H1 (cell line): Measurements from ENCODE around the gene IFT80. TPM values are rescaled to one million over a fixed set of nuclear protein-coding genes. Genes with fewer than 3 reads are reported as not detected.

ENCODE experiments used
- CTCF ChIA-PET: fragments of 300-600 bp; sonication (Branson Sonifier 250); formaldehyde crosslinking; loops from one replicate; lab custom pipeline; 2021; ENCODE audit not compliant: partially characterized antibody; lab: Charles Lee
- POLR2A ChIA-PET: fragments of 300-600 bp; sonication (Branson Sonifier 250); formaldehyde crosslinking; loops from one replicate; lab custom pipeline; 2021; ENCODE audit warnings: inconsistent platforms; ENCODE audit not compliant: partially characterized antibody; lab: Charles Lee
- DNase-seq, 2 experiments: peaks; one replicate each; pipeline versions ENCODE4 v3.0.0 to v3.0.0-alpha.2; 2010 to 2022; ENCODE audit warnings: low spot score in 2 of 2, low read depth in 1 of 2, mixed read lengths in 1 of 2
- FAIRE-seq: peaks from 2 replicates; lab custom pipeline; 2011; peaks lifted over from hg19 to GRCh38; lab: Jason Lieb, UNC
- H2AFZ ChIP-seq: 2 replicates; pipeline ENCODE4 v1.8.1; 2012; ENCODE audit warnings: low read length, inconsistent platforms
- H2AK5ac ChIP-seq: 2 replicates; pipeline ENCODE4 v1.6.1; 2013; ENCODE audit warnings: low read depth, low read length
- H2BK120ac ChIP-seq: replicated peaks from 2 replicates; pipeline ENCODE3; 2013; ENCODE audit warnings: low read depth, low read length, inconsistent platforms
- H2BK12ac ChIP-seq: 2 replicates; pipeline ENCODE4 v1.6.1; 2013; ENCODE audit warnings: low read depth, low read length
- H2BK15ac ChIP-seq: 2 replicates; pipeline ENCODE4 v1.6.1; 2013; ENCODE audit warnings: low read length
- H2BK20ac ChIP-seq: 2 replicates; pipeline ENCODE4 v1.6.1; 2013; ENCODE audit warnings: low read length
- H2BK5ac ChIP-seq: 2 replicates; pipeline ENCODE4 v1.6.1; 2013; ENCODE audit warnings: low read depth, low read length
- H3K14ac ChIP-seq: 2 replicates; pipeline ENCODE4 v1.6.1; 2013; ENCODE audit warnings: inconsistent platforms; ENCODE audit not compliant: insufficient read length
- H3K18ac ChIP-seq: 2 replicates; pipeline ENCODE4 v1.6.1; 2013; ENCODE audit warnings: low read length; ENCODE audit errors: extremely low read depth
- H3K23ac ChIP-seq: 2 replicates; pipeline ENCODE4 v1.6.1; 2013; ENCODE audit warnings: inconsistent platforms; ENCODE audit not compliant: insufficient read length
- H3K23me2 ChIP-seq: 2 replicates; pipeline ENCODE4 v1.6.1; 2013; ENCODE audit warnings: low read depth, low read length
- H3K27ac ChIP-seq: 2 replicates; pipeline ENCODE4 v1.6.1; 2011; ENCODE audit warnings: low read depth, low read length, inconsistent platforms
- H3K27me3 ChIP-seq, 4 experiments: replicated peaks in 1 of 4; 1 replicate in 1 of 4; 2 replicates in 3 of 4; pipeline versions ENCODE4 v1.6.1 to v1.8.1; 2011 to 2013; ENCODE audit warnings: low read length in 3 of 4, mild to moderate bottlenecking in 3 of 4, inconsistent platforms in 2 of 4, mixed read lengths in 2 of 4, moderate library complexity in 1 of 4; ENCODE audit not compliant: control insufficient read depth in 3 of 4, insufficient read depth in 3 of 4; ENCODE audit errors: extremely low read depth in 1 of 4
- H3K36me3 ChIP-seq, 4 experiments: 2 replicates each; pipeline versions ENCODE4 v1.6.1 to v1.8.1; 2011 to 2013; ENCODE audit warnings: mild to moderate bottlenecking in 4 of 4, low read length in 3 of 4, moderate library complexity in 2 of 4, control low read depth in 1 of 4, inconsistent platforms in 1 of 4; ENCODE audit not compliant: insufficient read depth in 4 of 4, control insufficient read depth in 2 of 4
- H3K4ac ChIP-seq: replicated peaks from 2 replicates; pipeline ENCODE3; 2013; ENCODE audit warnings: low read length, low read depth, mixed read lengths, inconsistent platforms; ENCODE audit not compliant: insufficient read length
- H3K4me1 ChIP-seq, 4 experiments: replicated peaks in 1 of 4; 1 replicate in 1 of 4; 2 replicates in 3 of 4; pipeline versions ENCODE4 v1.6.1 to v1.8.1; 2011 to 2013; ENCODE audit warnings: low read length in 3 of 4, inconsistent platforms in 2 of 4, mixed read lengths in 1 of 4; ENCODE audit not compliant: insufficient read depth in 4 of 4, control insufficient read depth in 3 of 4
- H3K4me2 ChIP-seq, 2 experiments: 2 replicates each; pipeline versions ENCODE4 v1.6.1 to v1.8.1; 2011 to 2013; ENCODE audit warnings: low read depth in 2 of 2, low read length in 2 of 2, control low read depth in 1 of 2, inconsistent platforms in 1 of 2, mild to moderate bottlenecking in 1 of 2; ENCODE audit not compliant: insufficient read depth in 1 of 2
- H3K4me3 ChIP-seq, 4 experiments: fragments of 200-600, 300-600 bp in 1 of 4; sonication (generic), shearing (Covaris generic), sonication (Bioruptor Twin) in 1 of 4; 2 replicates each; pipeline versions ENCODE4 v1.5.1 to v1.8.1; 2011 to 2016; ENCODE audit warnings: low read length in 4 of 4, low read depth in 3 of 4, control low read depth in 2 of 4, inconsistent platforms in 2 of 4, mild to moderate bottlenecking in 2 of 4, mixed read lengths in 1 of 4, moderate library complexity in 1 of 4; ENCODE audit not compliant: insufficient read depth in 2 of 4; ENCODE audit errors: extremely low read depth in 1 of 4
- H3K56ac ChIP-seq: replicated peaks from 2 replicates; pipeline ENCODE3; 2013; ENCODE audit warnings: low read depth, mild to moderate bottlenecking, mixed read lengths, low read length, inconsistent platforms; ENCODE audit not compliant: insufficient read length
- H3K79me1 ChIP-seq: 2 replicates; pipeline ENCODE4 v1.6.1; 2013; ENCODE audit warnings: low read depth, low read length, control low read depth
- H3K79me2 ChIP-seq, 2 experiments: 2 replicates each; pipeline versions ENCODE4 v1.6.1 to v1.8.1; 2012 to 2013; ENCODE audit warnings: low read length in 2 of 2, mild to moderate bottlenecking in 2 of 2, inconsistent platforms in 1 of 2; ENCODE audit not compliant: insufficient read depth in 2 of 2, control insufficient read depth in 1 of 2
- H3K9ac ChIP-seq, 4 experiments: replicated peaks in 1 of 4; 1 replicate in 1 of 4; 2 replicates in 3 of 4; pipeline versions ENCODE4 v1.6.1 to v1.8.1; 2011 to 2013; ENCODE audit warnings: low read depth in 3 of 4, low read length in 3 of 4, control low read depth in 2 of 4, mild to moderate bottlenecking in 2 of 4, moderate library complexity in 2 of 4, inconsistent platforms in 1 of 4; ENCODE audit errors: extremely low read depth in 1 of 4
- H3K9me3 ChIP-seq, 2 experiments: 2 replicates each; pipeline versions ENCODE4 v1.6.1 to v1.8.1; 2012 to 2013; ENCODE audit warnings: mild to moderate bottlenecking in 2 of 2, moderate library complexity in 2 of 2, control low read depth in 1 of 2, inconsistent platforms in 1 of 2, low read depth in 1 of 2, low read length in 1 of 2, mixed read lengths in 1 of 2; ENCODE audit not compliant: insufficient read depth in 2 of 2
- H4K20me1 ChIP-seq, 2 experiments: replicated peaks in 1 of 2; 2 replicates each; pipeline versions ENCODE3 to v1.8.1; 2011 to 2013; ENCODE audit warnings: inconsistent platforms in 2 of 2, low read length in 2 of 2, mild to moderate bottlenecking in 1 of 2; ENCODE audit not compliant: insufficient read depth in 2 of 2, control insufficient read depth in 1 of 2
- H4K5ac ChIP-seq: 2 replicates; pipeline ENCODE4 v1.6.1; 2013; ENCODE audit warnings: low read length, low read depth, mixed read lengths, inconsistent platforms; ENCODE audit not compliant: insufficient read length
- H4K8ac ChIP-seq: 2 replicates; pipeline ENCODE4 v1.8.0; 2013; ENCODE audit warnings: mild to moderate bottlenecking, moderate library complexity, low read length, inconsistent platforms; ENCODE audit not compliant: insufficient read depth; ENCODE audit errors: extremely low read depth
- H4K91ac ChIP-seq: replicated peaks from 2 replicates; pipeline ENCODE3; 2013; ENCODE audit warnings: low read length, mixed read lengths, inconsistent platforms; ENCODE audit not compliant: insufficient read length
- YY1 ChIP-seq: IDR thresholded peaks from 2 replicates; pipeline ENCODE4 v1.6.1; 2011; ENCODE audit warnings: low read depth, mild to moderate bottlenecking, low read length
- WGBS, 2 experiments: shearing (Covaris generic) in 1 of 2; methylation state at CpG; one replicate each; pipeline versions ENCODE4 v1.1.6 to v1.1.7; 2013 to 2015; ENCODE audit warnings: low lambda C conversion rate in 2 of 2, mixed read lengths in 2 of 2, inconsistent platforms in 1 of 2, low coverage in 1 of 2, missing lambda C conversion rate in 1 of 2; ENCODE audit not compliant: insufficient replicate concordance in 2 of 2, insufficient coverage in 1 of 2, insufficient read length in 1 of 2; ENCODE audit errors: extremely low coverage in 1 of 2, missing lambda C conversion rate in 1 of 2; 5-methylcytosine and 5-hydroxymethylcytosine counted together
- polyA plus RNA-seq, 7 experiments: library from polyadenylated mRNA; depleted of rRNA in 3 of 7; stranded (reverse) in 5 of 7; unstranded in 2 of 7; fragments of >200 nt in 5 of 7; fragments of 200-250 nt in 2 of 7; gene quantifications; 1 replicate in 5 of 7; 2 replicates in 1 of 7; 4 replicates in 1 of 7; pipeline versions ENCODE4 v1.2.1 to v1.2.3, GENCODE V29; 2011 to 2013; ENCODE audit warnings: missing spikeins in 2 of 7, mixed read lengths in 2 of 7
- total RNA-seq: library from RNA; stranded (reverse); fragmentation: NEBNext Ultra II Directional; extraction: Animal tissue kit (Norgen Biotek cat#: 25700); gene quantifications from 2 replicates; pipeline ENCODE4 v1.2.1, GENCODE V29; 2021

Gene IFT80
- total and polyA plus RNA-seq, 2 of the 8 experiments (the other 6 are each of a cell fraction or from before 2014, with no cell fraction given), result 7.2 to 25.9 TPM

GRCh38 chr3:160390565-160391138, 8.4 kb downstream of the IFT80 start:
- Histone ChIP-seq H2AK5ac (no peak overlapping the region), H2BK15ac (no peak overlapping the region), H3K4ac (no peak overlapping the region), H3K14ac (no peak overlapping the region), H3K4me3 (no peak overlapping the region), H4K5ac (no peak overlapping the region), H4K8ac (no peak overlapping the region), H3K9ac (no peak overlapping the region), H3K9me3 (no peaks in the 10 kb centered on the region), H2BK120ac (no peak overlapping the region), H3K36me3 (no peaks in the 10 kb centered on the region), H3K56ac (no peak overlapping the region), H2AFZ (no peak overlapping the region), H3K23me2 (no peaks in the 10 kb centered on the region), H2BK5ac (no peak overlapping the region), H4K20me1 (peaks cover 0 to 1% of the 10 kb centered on the region in 2 experiments), H3K27me3 (no peaks in the 10 kb centered on the region), H3K79me1 (peaks cover 2% of the 10 kb centered on the region; the same call in 1 of the 2 replicates), H2BK12ac (no peak overlapping the region), H3K27ac (no peak overlapping the region), H2BK20ac (no peak overlapping the region), H3K4me2 (no peak overlapping the region), H3K18ac (no peak overlapping the region), H4K91ac (no peak overlapping the region), H3K4me1 (no peaks in the 10 kb centered on the region), H3K23ac (no peak overlapping the region), H3K79me2 (peaks cover 0 to 23% of the 10 kb centered on the region in 2 experiments; a peak in 2 of 4 replicates)
- TF ChIP-seq YY1, result no peak
- CTCF ChIA-PET, result interaction anchor here (0.9 to 2.0 kb wide), 4 partner anchors 10 to 359 kb away, joined by 3 to 6 read pairs (median 4); no protein-coding TSS in a partner anchor
- 95% methylated on average over 3 of the region's 3 CpGs; no CpG with 5 or more reads in 1 of the 2 experiments for WGBS, 2 experiments
- POLR2A ChIA-PET, result interaction anchor here (1.2 to 1.6 kb wide), 3 partner anchors 8 to 11 kb away, joined by 3 to 6 read pairs (median 3); partner anchors contain the start of gene SMC4
- DNase-seq (no peak), FAIRE-seq (no peak)
